ENCODE data around the gene DIAPH3. TPM values are rescaled to one million over a fixed set of nuclear protein-coding genes. Genes with fewer than 3 reads are reported as not detected.
A peak's percentile ranks its signal among the peaks of the same experiment; 100 is the strongest.

Gene DIAPH3
- total and polyA plus RNA-seq, 2 of the 4 experiments (the other 2 are of a cell fraction): 8.9 to 9.3 TPM

GRCh38 chr13:59885076-59885475, 278.7 kb downstream of the DIAPH3 start:
- Histone ChIP-seq H3K27ac (ENCODE audit: insufficient read depth, low read length) (no peak overlapping the region), H3K36me3 (ENCODE audit: control insufficient read depth, insufficient read depth, low read length) (no peaks in the 10 kb centered on the region), H3K18ac (ENCODE audit: low read depth, low read length) (no peak overlapping the region), H4K91ac (ENCODE audit: insufficient read depth, low read depth, low read length) (no peak overlapping the region), H2AK9ac (replicated peaks; ENCODE audit: low read depth, low read length, poor library complexity) (no peak overlapping the region), H3K56ac (ENCODE audit: extremely low read depth, insufficient read depth, low read length) (no peak overlapping the region), H2BK120ac (ENCODE audit: low read depth, low read length) (no peak overlapping the region), H3K79me1 (ENCODE audit: low read depth in 1 of 2, low read length in 2 of 2) (peaks cover 0 to 1% of the 10 kb centered on the region in 2 experiments; a peak in 2 of 4 replicates), H4K8ac (ENCODE audit: low read depth in 2 of 2, low read length in 2 of 2) (no peak overlapping the region), H3K14ac (replicated peaks; ENCODE audit: low read depth, low read length) (no peak overlapping the region), H3K4ac (ENCODE audit: low read depth, low read length) (no peak overlapping the region), H2BK20ac (ENCODE audit: low read depth, low read length) (no peak overlapping the region), H3K23ac (ENCODE audit: low read depth, low read length) (no peak overlapping the region), H2AK5ac (ENCODE audit: low read depth, low read length) (no peak overlapping the region), H4K5ac (ENCODE audit: low read depth, low read length) (no peak overlapping the region; the same call in 1 of the 2 replicates), H2AFZ (replicated peaks; ENCODE audit: low read length, poor library complexity) (no peak overlapping the region), H3K4me2 (ENCODE audit: low read depth, low read length) (peak overlapping the region; percentile 45; the same call in 1 of the 2 replicates), H2BK15ac (ENCODE audit: low read depth, low read length) (no peak overlapping the region), H2BK5ac (ENCODE audit: low read depth, low read length, poor library complexity, severe bottlenecking) (no peak overlapping the region), H3K9me1 (ENCODE audit: insufficient read depth, low read length) (peaks cover 3% of the 10 kb centered on the region; the same call in 1 of the 2 replicates), H3K9me3 (ENCODE audit: control insufficient read depth, insufficient read depth, low read length) (no peaks in the 10 kb centered on the region), H3K4me1 (ENCODE audit: control insufficient read depth, insufficient read depth, low read length) (0 out of 2 replicates have a peak, but pooled peaks cover 2% of the 10 kb centered on the region), H3K4me3 (ENCODE audit: insufficient read depth, low read depth, low read length) (no peak overlapping the region), H4K20me1 (ENCODE audit: insufficient read depth, low read length) (no peaks in the 10 kb centered on the region), H3K27me3 (ENCODE audit: control insufficient read depth, insufficient read depth, low read length) (no peaks in the 10 kb centered on the region), H3K9ac (ENCODE audit: low read depth, low read length) (no peak overlapping the region)
- dilution Hi-C loops (cut with HindIII; ENCODE audit: low sequenced_read_pairs, unreplicated experiment) (no loop called here), in situ Hi-C loops (cut with MboI; ENCODE audit: low sequenced_read_pairs) (no loop called here), intact Hi-C loops (cut with micrococcal nuclease) (no loop called here)
- POLR2A ChIA-PET (ENCODE audit: unreplicated experiment): no interaction called here
- WGBS, 2 experiments (ENCODE audit: extremely low coverage in 2 of 2, insufficient read length in 1 of 2): no CpG with 5 or more reads among the region's 3 CpGs
- BruUV-seq (replicated peaks): no TSS peak
- ATAC-seq (ENCODE audit: low read depth) (no peak), DNase-seq (no peak)
- TF ChIP-seq, protein P1, sequence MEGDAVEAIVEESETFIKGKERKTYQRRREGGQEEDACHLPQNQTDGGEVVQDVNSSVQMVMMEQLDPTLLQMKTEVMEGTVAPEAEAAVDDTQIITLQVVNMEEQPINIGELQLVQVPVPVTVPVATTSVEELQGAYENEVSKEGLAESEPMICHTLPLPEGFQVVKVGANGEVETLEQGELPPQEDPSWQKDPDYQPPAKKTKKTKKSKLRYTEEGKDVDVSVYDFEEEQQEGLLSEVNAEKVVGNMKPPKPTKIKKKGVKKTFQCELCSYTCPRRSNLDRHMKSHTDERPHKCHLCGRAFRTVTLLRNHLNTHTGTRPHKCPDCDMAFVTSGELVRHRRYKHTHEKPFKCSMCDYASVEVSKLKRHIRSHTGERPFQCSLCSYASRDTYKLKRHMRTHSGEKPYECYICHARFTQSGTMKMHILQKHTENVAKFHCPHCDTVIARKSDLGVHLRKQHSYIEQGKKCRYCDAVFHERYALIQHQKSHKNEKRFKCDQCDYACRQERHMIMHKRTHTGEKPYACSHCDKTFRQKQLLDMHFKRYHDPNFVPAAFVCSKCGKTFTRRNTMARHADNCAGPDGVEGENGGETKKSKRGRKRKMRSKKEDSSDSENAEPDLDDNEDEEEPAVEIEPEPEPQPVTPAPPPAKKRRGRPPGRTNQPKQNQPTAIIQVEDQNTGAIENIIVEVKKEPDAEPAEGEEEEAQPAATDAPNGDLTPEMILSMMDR (conservative IDR thresholded peaks at IDR 0.05; ENCODE audit: low read depth, low read length): no peak
- TF ChIP-seq SMC3 (IDR thresholded peaks at IDR 0.05; ENCODE audit: low read depth, low read length): no peak
- TF ChIP-seq RFX5 (IDR thresholded peaks at IDR 0.05; ENCODE audit: low read depth, low read length): no peak
- no peak for TF ChIP-seq MAZ (IDR thresholded peaks at IDR 0.05; ENCODE audit: borderline replicate concordance, low read depth, low read length)
- TF ChIP-seq MAFK (IDR thresholded peaks at IDR 0.05; ENCODE audit: low read depth, low read length): no peak
- TF ChIP-seq POLR2A (IDR thresholded peaks at IDR 0.05; ENCODE audit: low read depth, low read length): no peak
- no peak for TF ChIP-seq CEBPB (IDR thresholded peaks at IDR 0.05; ENCODE audit: low read depth, low read length)
- TF ChIP-seq RAD21 (IDR thresholded peaks at IDR 0.05; ENCODE audit: low read length): no peak
- no peak for TF ChIP-seq BHLHE40 (IDR thresholded peaks at IDR 0.05; ENCODE audit: low read depth, low read length)
- TF ChIP-seq FOS (IDR thresholded peaks at IDR 0.05; ENCODE audit: low read depth, low read length): no peak
- no peak for TF ChIP-seq RCOR1 (IDR thresholded peaks at IDR 0.05; ENCODE audit: insufficient replicate concordance, low read length)
- no peak for TF ChIP-seq CHD1 (IDR thresholded peaks at IDR 0.05; ENCODE audit: low read depth, low read length)
- TF ChIP-seq ELK1 (IDR thresholded peaks at IDR 0.05; ENCODE audit: borderline replicate concordance, low read depth, low read length): no peak
- TF ChIP-seq MXI1 (IDR thresholded peaks at IDR 0.05; ENCODE audit: borderline replicate concordance, low read depth, low read length): no peak
- TF ChIP-seq NFE2L2 (IDR thresholded peaks at IDR 0.05; ENCODE audit: low read depth, low read length): no peak
- TF ChIP-seq, protein P2, sequence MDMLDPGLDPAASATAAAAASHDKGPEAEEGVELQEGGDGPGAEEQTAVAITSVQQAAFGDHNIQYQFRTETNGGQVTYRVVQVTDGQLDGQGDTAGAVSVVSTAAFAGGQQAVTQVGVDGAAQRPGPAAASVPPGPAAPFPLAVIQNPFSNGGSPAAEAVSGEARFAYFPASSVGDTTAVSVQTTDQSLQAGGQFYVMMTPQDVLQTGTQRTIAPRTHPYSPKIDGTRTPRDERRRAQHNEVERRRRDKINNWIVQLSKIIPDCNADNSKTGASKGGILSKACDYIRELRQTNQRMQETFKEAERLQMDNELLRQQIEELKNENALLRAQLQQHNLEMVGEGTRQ (IDR thresholded peaks at IDR 0.05; ENCODE audit: low read depth, low read length): no peak
- CTCF ChIA-PET: interaction anchor here (0.6 to 1.0 kb wide), 2 partner anchors 206 to 478 kb away, joined by 3 to 5 read pairs; no protein-coding TSS in a partner anchor
